Small intestine (tissue), 7 donors: Measurements from ENCODE around the gene INAFM2. TPM values are rescaled to one million over a fixed set of nuclear protein-coding genes. Genes with fewer than 3 reads are reported as not detected.
A peak's percentile ranks its signal among the peaks of the same experiment; 100 is the strongest.

ENCODE experiments used
- DNase-seq, 2 donors: peaks; one replicate each; pipeline versions ENCODE4 v3.0.0 to v3.0.0-alpha.2; 2013
- FAIRE-seq: peaks from 2 replicates; lab custom pipeline; 2012; peaks lifted over from hg19 to GRCh38; lab: Jason Lieb, UNC
- H3K27ac ChIP-seq, 3 donors: one replicate each; pipeline ENCODE4 v1.5.1; 2013; ENCODE audit warnings: low read length in 2 of 3, mild to moderate bottlenecking in 2 of 3, control low read depth in 1 of 3, inconsistent platforms in 1 of 3, low read depth in 1 of 3, moderate library complexity in 1 of 3
- H3K27me3 ChIP-seq, 3 donors: one replicate each; pipeline ENCODE4 v1.6.1; 2013; ENCODE audit warnings: low read length in 3 of 3, inconsistent platforms in 1 of 3; ENCODE audit not compliant: control insufficient read depth in 3 of 3, insufficient read depth in 3 of 3
- H3K36me3 ChIP-seq, 3 donors: one replicate each; pipeline ENCODE4 v1.6.1; 2013; ENCODE audit warnings: low read length in 3 of 3, inconsistent platforms in 1 of 3, low read depth in 1 of 3, mild to moderate bottlenecking in 1 of 3, moderate library complexity in 1 of 3; ENCODE audit not compliant: control insufficient read depth in 3 of 3, insufficient read depth in 2 of 3
- H3K4me1 ChIP-seq, 3 donors: one replicate each; pipeline ENCODE4 v1.6.1; 2013; ENCODE audit warnings: low read length in 2 of 3, inconsistent platforms in 1 of 3, low read depth in 1 of 3, mild to moderate bottlenecking in 1 of 3, moderate library complexity in 1 of 3; ENCODE audit not compliant: control insufficient read depth in 3 of 3, insufficient read depth in 2 of 3
- H3K4me3 ChIP-seq, 3 donors: one replicate each; pipeline ENCODE4 v1.5.1; 2013; ENCODE audit warnings: low read length in 3 of 3, control low read depth in 1 of 3, inconsistent platforms in 1 of 3, low read depth in 1 of 3, mild to moderate bottlenecking in 1 of 3, moderate library complexity in 1 of 3
- H3K9me3 ChIP-seq, 2 donors: one replicate each; pipeline ENCODE4 v1.6.1; 2013; ENCODE audit warnings: low read depth in 1 of 2, low read length in 1 of 2; ENCODE audit not compliant: control insufficient read depth in 2 of 2, insufficient read depth in 1 of 2
- whole genome bisulfite sequencing, 3 donors: extraction: QIAGEN DNeasy Blood & Tissue Kit; methylation state at CpG; one replicate each; pipeline ENCODE4 v1.1.7; 2013; 5-methylcytosine and 5-hydroxymethylcytosine counted together
- polyA plus RNA-seq, 4 donors: library from polyadenylated mRNA; stranded (reverse) in 3 of 4; unstranded in 1 of 4; fragments of 200-250 nt in 3 of 4; fragments of 120-200 nt in 1 of 4; gene quantifications; one replicate each; pipeline versions ENCODE4 v1.2.1 to v1.2.3, GENCODE V29; 2013
- donor health status: healthy with polysubstance abuse.
- donor health status: control.
- donor health status: control.
- donor health status: Bipolar disorder and iron deficiency.
- donor health status: healthy.

The INAFM2 gene
- polyA plus RNA-seq, 4 donors: 4.7 to 10.6 (median 6.5) TPM

DNA sequence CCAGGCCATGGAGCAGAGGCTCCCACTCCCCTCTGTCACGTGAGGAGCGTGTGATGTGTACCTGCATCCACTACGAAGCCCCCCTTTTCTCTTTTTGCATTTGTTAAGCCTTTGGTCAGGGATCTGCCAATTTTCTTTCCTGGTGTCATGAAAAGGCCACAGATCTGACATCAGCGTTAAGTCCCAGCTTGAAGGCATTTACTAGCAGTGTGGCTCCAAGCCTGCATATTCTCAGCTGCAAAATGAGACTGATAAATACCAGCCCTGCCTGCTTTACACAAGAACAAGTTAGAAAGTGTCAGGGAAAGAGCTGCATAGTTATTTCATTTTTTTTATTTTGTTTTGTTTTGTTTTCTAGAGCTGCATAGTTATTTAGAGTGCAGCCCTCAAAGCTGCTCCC is 38.3 kb upstream of the INAFM2 start:
- no peak for FAIRE-seq
- Histone ChIP-seq H3K4me3 (no peak overlapping the region), H3K9me3 (peaks cover 0 to 2% of the 10 kb centered on the region in 2 donors), H3K4me1 (peaks cover 0 to 15% (median 0%) of the 10 kb centered on the region in 3 donors), H3K27ac (no peak overlapping the region), H3K27me3 (peaks cover 9 to 72% (median 23%) of the 10 kb centered on the region in 3 donors), H3K36me3 (peaks cover 0 to 6% (median 3%) of the 10 kb centered on the region in 3 donors)
- WGBS, 3 donors: 82 to 93% (median 85%) methylated on average over 4 of the region's 4 CpGs
- DNase-seq: no peak

DNA sequence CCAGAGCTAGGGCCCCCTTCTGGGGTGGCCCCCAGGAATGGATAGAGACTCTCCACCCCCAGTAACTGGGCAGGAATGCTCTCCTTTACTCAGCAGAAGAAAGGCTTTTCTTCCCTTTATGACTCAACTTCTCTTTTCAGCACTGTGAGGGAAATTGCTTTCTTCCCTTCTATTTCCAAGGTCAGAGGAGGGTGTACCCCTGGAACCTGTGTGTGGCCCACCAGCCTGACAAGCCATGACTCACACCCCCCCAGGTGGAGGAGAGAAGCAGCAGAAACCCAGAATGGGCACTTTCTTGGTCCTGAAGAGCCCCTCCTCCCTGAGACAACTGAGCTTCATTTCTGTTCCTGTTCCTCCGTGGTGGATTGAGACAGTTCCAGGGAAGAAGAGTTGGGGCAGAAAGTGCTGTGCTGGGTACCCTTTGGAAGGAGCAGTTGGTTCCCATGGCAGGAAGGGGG is 37.9 kb upstream of the INAFM2 start:
- FAIRE-seq (no peak), DNase-seq (no peak)
- Histone ChIP-seq H3K27ac (no peak overlapping the region), H3K9me3 (peaks cover 0 to 2% of the 10 kb centered on the region in 2 donors), H3K4me1 (peaks cover 0 to 17% (median 0%) of the 10 kb centered on the region in 3 donors), H3K4me3 (no peak overlapping the region), H3K27me3 (peaks cover 9 to 72% (median 19%) of the 10 kb centered on the region in 3 donors), H3K36me3 (peaks cover 0 to 6% (median 3%) of the 10 kb centered on the region in 3 donors)
- WGBS, 3 donors: 37 to 70% (median 47%) methylated on average over 1 of the region's 1 CpG

DNA sequence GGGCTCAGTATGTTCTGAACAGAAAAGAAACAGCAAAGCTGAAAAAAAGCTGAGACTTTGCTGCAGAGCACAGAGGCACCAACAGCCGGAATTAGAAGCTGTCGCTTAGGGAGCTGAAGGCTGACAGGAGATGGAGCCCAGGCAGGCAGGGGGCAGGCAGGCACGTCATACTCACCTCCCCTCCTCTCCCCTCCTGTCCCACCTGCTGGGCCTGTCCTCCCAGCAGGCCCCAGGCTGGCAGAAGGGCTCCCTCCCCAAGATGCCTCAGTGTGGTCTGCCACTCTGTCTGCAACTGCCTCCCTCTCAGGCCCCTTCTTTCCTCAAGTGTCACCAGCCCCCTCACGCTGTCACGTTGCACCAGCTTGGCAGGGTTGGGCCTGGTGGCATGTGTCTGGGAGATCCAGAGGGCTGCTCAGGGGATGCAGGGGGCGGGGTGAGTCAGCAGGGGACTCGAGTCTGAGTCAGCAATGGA is 37.4 kb upstream of the INAFM2 start:
- Histone ChIP-seq H3K9me3 (peaks cover 0 to 2% of the 10 kb centered on the region in 2 donors), H3K27me3 (peaks cover 9 to 69% (median 14%) of the 10 kb centered on the region in 3 donors), H3K36me3 (peaks cover 0 to 6% (median 3%) of the 10 kb centered on the region in 3 donors), H3K4me3 (no peak overlapping the region), H3K27ac (no peak overlapping the region), H3K4me1 (peaks cover 0 to 18% (median 0%) of the 10 kb centered on the region in 3 donors)
- 87 to 91% (median 88%) methylated on average over 6 to 7 of the region's 7 CpGs for WGBS, 3 donors
- FAIRE-seq (no peak), DNase-seq (no peak)

DNA sequence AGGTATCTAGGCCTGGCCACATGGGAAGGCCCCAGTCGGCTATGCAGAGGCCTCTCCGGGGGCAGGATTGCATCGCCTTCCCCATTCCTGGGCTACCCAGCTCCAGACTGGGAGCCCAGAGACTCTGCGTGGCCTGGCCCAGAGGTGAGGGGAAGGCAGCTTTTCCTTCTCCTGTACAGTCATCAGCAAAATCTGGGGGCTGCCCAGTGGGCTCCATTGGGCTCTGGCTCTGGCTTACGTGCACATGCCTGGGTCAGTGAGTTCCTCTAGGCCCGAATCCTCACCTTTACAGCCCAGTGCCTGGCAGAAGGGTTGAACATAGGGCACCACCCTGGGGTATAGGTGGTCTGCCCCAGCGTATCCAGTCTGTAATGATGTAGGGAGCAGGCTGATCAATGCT is 36.7 kb upstream of the INAFM2 start:
- Histone ChIP-seq H3K4me1 (peaks cover 0 to 18% (median 0%) of the 10 kb centered on the region in 3 donors), H3K27me3 (peaks cover 8 to 66% (median 8%) of the 10 kb centered on the region in 3 donors), H3K27ac (no peak overlapping the region), H3K9me3 (no peaks in the 10 kb centered on the region), H3K4me3 (no peak overlapping the region), H3K36me3 (peaks cover 0 to 6% (median 3%) of the 10 kb centered on the region in 3 donors)
- FAIRE-seq (no peak), DNase-seq (no peak)
- WGBS, 3 donors: 80 to 84% (median 83%) methylated on average over 7 of the region's 7 CpGs

DNA sequence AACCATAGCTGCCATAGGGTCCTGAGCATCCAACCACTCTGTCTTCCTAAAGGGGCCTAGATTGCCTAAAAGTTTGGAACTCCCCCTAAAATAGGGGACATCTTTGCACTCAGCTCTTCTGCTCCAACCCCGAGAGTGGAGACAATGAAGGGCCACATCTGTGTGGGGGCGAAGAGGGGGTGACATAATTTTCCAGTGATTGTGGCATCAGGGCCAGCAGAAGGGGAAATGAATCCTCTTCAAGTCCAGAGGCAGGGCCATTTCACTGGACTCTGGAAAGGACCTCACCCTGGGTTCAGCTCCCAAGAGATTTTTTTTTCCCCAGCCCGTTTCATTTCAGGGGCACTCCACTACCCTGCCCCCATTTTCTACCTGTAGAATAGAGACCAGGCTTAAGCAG is 36.0 kb upstream of the INAFM2 start:
- Histone ChIP-seq H3K27ac (no peak overlapping the region), H3K27me3 (peaks cover 1 to 69% (median 4%) of the 10 kb centered on the region in 3 donors), H3K9me3 (no peaks in the 10 kb centered on the region), H3K36me3 (peaks cover 0 to 8% (median 3%) of the 10 kb centered on the region in 3 donors), H3K4me1 (peaks cover 0 to 18% (median 0%) of the 10 kb centered on the region in 3 donors), H3K4me3 (no peak overlapping the region)
- DNase-seq (no peak), FAIRE-seq (no peak)
- WGBS, 3 donors: 85 to 91% (median 88%) methylated on average over 3 of the region's 3 CpGs

DNA sequence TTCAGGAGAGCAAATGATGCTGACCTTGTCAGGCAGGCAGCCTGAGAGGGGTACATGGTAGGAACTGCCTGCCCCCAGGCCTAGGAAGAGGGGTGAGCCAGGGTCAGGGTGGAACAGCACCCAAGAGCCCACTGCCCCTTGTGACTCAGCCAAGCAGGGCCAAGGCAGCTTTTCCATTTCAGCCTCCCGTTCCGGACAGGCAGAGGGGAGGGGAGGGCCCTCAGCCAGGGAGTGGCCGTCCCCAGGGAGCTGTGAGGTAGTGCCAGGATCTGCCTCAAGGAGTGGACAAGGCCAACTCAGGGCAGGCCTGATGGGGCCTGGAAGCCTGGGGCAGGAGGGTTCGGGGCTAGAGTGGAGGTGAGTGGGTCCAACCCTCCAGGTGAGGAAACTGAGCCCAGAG is 35.5 kb upstream of the INAFM2 start:
- FAIRE-seq (no peak), DNase-seq (no peak)
- Histone ChIP-seq H3K36me3 (peaks cover 0 to 8% (median 3%) of the 10 kb centered on the region in 3 donors), H3K27ac (no peak overlapping the region), H3K27me3 (peaks cover 0 to 67% (median 4%) of the 10 kb centered on the region in 3 donors), H3K9me3 (no peaks in the 10 kb centered on the region), H3K4me3 (no peak overlapping the region), H3K4me1 (peaks cover 0 to 17% (median 0%) of the 10 kb centered on the region in 3 donors)
- WGBS, 3 donors: 72 to 91% (median 81%) methylated on average over 4 of the region's 4 CpGs

DNA sequence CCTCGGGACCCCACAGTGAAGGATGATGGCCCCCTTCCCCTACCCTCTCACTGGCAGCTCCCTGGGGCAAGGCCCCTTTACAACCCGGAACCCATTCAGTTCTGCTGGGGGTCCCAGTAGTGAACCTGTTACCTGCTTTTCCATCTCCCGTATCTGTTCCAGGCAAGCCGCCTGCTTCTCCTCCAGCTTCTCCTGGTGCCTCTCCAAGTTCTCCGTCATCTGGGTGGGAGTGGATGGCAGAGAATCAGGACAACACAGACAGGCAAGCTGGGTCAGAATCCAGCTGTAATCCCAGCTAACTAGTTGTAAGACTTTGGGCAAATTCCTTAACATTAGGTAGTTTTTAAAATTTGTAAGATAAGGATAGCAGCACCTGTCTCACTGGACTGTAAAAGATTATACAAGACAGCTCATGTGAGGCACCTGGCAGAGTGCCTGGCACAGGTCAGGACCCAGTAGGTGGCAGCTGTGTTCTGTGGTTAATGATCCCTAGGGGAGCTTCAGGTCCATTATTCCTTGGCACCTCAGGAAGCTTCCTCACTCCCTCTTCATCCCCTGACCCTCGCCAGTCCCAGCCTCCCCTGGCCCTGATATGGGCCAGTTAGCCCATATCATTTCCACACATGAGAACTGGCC is 34.2 kb upstream of the INAFM2 start:
- 17 to 70% (median 41%) methylated on average over 6 of the region's 6 CpGs for WGBS, 3 donors
- H3K36me3 ChIP-seq: peaks cover 0 to 8% (median 3%) of the 10 kb centered on the region in 3 donors
- no peaks in the 10 kb centered on the region for H3K9me3 ChIP-seq
- no peak overlapping the region for H3K4me3 ChIP-seq
- peaks cover 0 to 65% (median 0%) of the 10 kb centered on the region in 3 donors for H3K27me3 ChIP-seq
- no peak overlapping the region for H3K27ac ChIP-seq
- FAIRE-seq (no peak), DNase-seq (peak in 1 of 2 donors; percentile 73)
- H3K4me1 ChIP-seq: peaks cover 0 to 11% (median 0%) of the 10 kb centered on the region in 3 donors

DNA sequence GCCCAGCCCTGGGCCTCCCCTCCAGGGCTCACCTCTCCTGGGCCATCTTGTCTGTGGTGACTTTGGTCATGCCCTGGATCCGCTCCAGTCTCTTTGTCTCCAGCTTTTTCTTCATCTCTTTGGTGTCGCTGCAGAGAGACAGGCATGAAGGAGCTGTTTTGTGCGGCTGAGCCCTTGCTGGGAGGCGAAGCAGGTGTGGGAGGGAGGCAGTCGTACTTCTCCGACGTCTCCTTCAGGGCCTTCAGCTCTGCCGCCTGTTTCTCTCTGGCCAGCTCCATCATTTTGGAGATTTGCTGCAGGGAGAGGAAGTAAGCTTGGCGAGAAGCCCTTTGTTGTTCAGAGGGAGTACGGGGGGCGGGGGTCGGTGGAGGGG is 33.0 kb upstream of the INAFM2 start:
- H3K4me3 ChIP-seq: no peak overlapping the region
- H3K27ac ChIP-seq: no peak overlapping the region
- no peak for FAIRE-seq
- H3K36me3 ChIP-seq: peaks cover 0 to 8% (median 3%) of the 10 kb centered on the region in 3 donors
- peaks cover 0 to 11% (median 0%) of the 10 kb centered on the region in 3 donors for H3K4me1 ChIP-seq
- WGBS, 3 donors: 46 to 68% (median 56%) methylated on average over 9 to 12 of the region's 12 CpGs
- no peak for DNase-seq
- H3K27me3 ChIP-seq: peaks cover 0 to 54% (median 0%) of the 10 kb centered on the region in 3 donors
- no peaks in the 10 kb centered on the region for H3K9me3 ChIP-seq
